Cardiac fibroblast (primary cell): Measurements from ENCODE around the gene CDK15.

Experiments used
- DNase-seq, 2 donors: peaks; one replicate each; pipeline versions ENCODE4 v3.0.0 to v3.0.0-alpha.2; 2010; ENCODE audit warnings: low read depth in 2 of 2
- H3K4me3 ChIP-seq, 2 donors: replicated peaks in 1 of 2; 1 replicate in 1 of 2; 2 replicates in 1 of 2; pipeline ENCODE4 v1.5.1; 2011; ENCODE audit warnings: low read depth in 2 of 2, low read length in 2 of 2, mild to moderate bottlenecking in 2 of 2, moderate library complexity in 1 of 2
- TF ChIP-seq, protein P1 (sequence below): IDR thresholded peaks from one replicate; pipeline ENCODE4 v1.5.1; 2011; ENCODE audit warnings: low read depth, mild to moderate bottlenecking, low read length, inconsistent platforms

CDK15 gene

GRCh38 chr2:201854221-201854801, 48.0 kb downstream of the CDK15 start:
- TF ChIP-seq, protein P1, sequence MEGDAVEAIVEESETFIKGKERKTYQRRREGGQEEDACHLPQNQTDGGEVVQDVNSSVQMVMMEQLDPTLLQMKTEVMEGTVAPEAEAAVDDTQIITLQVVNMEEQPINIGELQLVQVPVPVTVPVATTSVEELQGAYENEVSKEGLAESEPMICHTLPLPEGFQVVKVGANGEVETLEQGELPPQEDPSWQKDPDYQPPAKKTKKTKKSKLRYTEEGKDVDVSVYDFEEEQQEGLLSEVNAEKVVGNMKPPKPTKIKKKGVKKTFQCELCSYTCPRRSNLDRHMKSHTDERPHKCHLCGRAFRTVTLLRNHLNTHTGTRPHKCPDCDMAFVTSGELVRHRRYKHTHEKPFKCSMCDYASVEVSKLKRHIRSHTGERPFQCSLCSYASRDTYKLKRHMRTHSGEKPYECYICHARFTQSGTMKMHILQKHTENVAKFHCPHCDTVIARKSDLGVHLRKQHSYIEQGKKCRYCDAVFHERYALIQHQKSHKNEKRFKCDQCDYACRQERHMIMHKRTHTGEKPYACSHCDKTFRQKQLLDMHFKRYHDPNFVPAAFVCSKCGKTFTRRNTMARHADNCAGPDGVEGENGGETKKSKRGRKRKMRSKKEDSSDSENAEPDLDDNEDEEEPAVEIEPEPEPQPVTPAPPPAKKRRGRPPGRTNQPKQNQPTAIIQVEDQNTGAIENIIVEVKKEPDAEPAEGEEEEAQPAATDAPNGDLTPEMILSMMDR = no peak

DNA sequence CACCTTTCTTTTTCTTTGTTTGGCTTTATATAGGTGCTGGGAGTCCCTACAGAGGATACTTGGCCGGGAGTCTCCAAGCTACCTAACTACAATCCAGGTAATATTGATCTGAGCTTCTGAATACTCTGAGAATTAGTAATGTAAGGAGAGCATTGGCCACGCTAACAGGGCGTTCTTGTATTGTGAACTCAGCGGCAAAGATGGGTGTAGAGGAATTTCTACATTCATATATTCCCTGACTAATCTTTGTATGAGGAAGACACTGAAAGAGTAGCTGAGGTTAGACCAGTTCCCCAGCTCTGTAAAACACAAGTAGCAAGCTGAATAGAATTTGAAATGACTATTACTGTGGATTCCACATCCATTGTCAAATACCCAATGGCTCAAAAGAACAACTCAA, 48.5 kb downstream of the CDK15 start:
- H3K4me3 ChIP-seq = no peak overlapping the region
- peak in 1 of 2 donors; percentile 68 for DNase-seq
- TF ChIP-seq, protein P1 = no peak

More at GRCh38 chr2:201854221-201854801, 48.0 kb downstream of the CDK15 start:
- peak; percentile 84 to 96 for DNase-seq
- no peak overlapping the region for H3K4me3 ChIP-seq

GRCh38 chr2:201855356-201855755, 49.0 kb downstream of the CDK15 start:
- no peak for DNase-seq
- no peak overlapping the region for H3K4me3 ChIP-seq
- TF ChIP-seq, protein P1 = no peak

DNA sequence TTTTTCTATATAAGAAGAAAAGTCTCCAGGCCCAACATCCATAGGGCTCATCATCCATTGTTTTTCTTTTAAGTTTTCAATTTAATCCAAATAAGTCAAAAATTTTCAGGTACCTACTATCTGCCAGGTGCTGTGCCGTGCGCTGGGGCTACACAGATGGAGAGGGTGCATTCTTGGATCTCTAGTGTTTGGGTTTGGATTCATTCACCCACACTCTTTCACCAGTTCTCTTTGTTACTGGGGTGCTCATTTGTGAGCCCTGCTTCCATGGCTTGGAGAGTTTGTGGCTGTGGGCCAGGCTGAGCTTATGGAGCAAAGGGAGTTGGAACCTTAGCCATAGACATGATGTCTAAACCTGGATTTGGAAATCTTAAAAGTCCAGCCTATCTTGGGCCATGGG, 51.0 kb downstream of the CDK15 start:
- DNase-seq = no peak
- no peak overlapping the region for H3K4me3 ChIP-seq
- TF ChIP-seq, protein P1 = no peak

DNA sequence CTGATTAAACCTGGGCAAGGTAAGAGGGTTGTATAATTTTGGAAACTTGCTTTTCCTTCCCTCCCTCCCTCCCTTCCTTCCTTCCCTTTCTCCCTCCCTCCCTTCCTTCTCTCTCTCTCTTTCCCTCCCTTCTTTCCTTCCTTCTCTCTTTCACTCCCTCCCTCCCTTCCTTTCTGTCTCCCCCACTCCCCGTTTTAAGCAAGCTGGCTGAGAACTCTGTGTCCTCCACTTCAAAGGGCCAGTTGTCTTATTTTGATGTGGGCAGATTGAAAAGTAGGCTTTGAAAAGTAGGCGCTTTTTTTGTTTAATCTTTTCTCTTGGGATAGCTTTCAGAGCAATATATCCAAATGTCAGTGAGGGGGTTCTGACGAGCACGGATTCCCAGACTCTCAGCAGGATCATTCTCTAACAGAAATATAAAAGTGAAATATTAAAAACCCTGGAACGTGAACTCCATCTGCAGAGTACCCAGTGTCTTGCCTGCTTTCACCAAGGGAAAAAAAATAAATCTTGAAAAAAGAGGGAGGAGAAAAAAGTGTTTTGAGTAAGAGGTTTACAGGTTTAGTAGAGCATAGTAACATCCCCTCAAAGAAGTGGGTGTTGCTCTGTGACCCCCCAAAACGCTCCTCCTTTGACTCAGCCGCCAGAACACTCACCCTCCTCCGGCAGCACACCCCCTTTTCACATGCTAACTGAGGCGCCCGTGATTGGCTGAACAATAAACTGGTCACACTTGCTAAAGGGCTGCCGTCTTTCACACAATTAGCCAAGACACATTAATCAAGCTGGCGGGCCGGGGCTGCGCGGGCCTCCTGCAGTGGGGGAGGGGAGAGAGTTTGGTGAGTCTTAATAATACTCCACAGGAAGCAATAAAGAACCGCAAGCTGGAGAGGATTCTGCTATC, 52.2 kb downstream of the CDK15 start:
- H3K4me3 ChIP-seq = no peak overlapping the region
- peak in 1 of 2 donors; percentile 33 for DNase-seq
- TF ChIP-seq, protein P1 = no peak

DNA sequence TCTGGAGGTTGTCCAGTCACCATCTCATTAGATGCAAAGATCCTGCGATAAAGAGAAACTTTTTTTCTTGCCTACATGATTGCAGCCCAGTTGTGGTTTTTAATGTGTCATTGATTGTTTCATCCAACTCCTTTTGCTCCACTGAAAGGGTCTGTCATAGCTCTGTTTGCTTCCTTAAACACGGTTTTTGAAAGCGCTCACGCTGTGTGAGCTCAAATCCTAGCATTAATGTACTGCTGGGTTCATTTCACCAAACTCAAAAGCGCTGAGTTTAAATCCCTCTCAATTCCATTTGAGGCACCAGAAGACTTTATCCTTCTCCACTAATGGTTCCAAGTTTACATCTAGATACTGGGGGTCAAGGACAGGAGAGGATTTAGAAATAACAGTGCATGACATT, 53.6 kb downstream of the CDK15 start:
- no peak overlapping the region for H3K4me3 ChIP-seq
- TF ChIP-seq, protein P1 = no peak
- no peak for DNase-seq
